Activated CD4-positive, alpha-beta memory T cell treated with anti-CD3 and anti-CD28 coated beads for 36 hours (primary cell): ENCODE measurements around the gene CFAP99. TPM values are rescaled to one million over a fixed set of nuclear protein-coding genes. Genes with fewer than 3 reads are reported as not detected.
"Not testable (repeated sequence)": the region's sequence is repeated elsewhere in the genome, so short reads cannot be mapped to it uniquely, and the experiment has no call there.

Experiments
- CTCF ChIA-PET: fragments of 350-600 bp; sonication (Branson Sonifier 250); formaldehyde crosslinking; loops from one replicate; lab custom pipeline; 2021; ENCODE audit warnings: antibody characterized with exemption, inconsistent platforms; lab: Charles Lee
- POLR2A ChIA-PET: fragments of 350-600 bp; sonication (Branson Sonifier 250); formaldehyde crosslinking; loops from one replicate; lab custom pipeline; 2021; ENCODE audit warnings: antibody characterized with exemption; lab: Charles Lee
- DNase-seq: peaks from one replicate; pipeline ENCODE4 v3.0.0-alpha.2; 2020
- H3K27ac Mint-ChIP-seq: one replicate; pipeline ENCODE4 v1.8.0; 2021; ENCODE audit warnings: mixed read lengths
- H3K27me3 Mint-ChIP-seq: one replicate; pipeline ENCODE4 v1.8.0; 2021; ENCODE audit warnings: mixed read lengths
- H3K36me3 Mint-ChIP-seq: one replicate; pipeline ENCODE4 v1.8.0; 2021; ENCODE audit warnings: mixed read lengths
- H3K4me1 Mint-ChIP-seq: one replicate; pipeline ENCODE4 v1.8.0; 2021; ENCODE audit warnings: low read depth, mixed read lengths
- H3K4me3 Mint-ChIP-seq: one replicate; pipeline ENCODE4 v1.8.0; 2021; ENCODE audit warnings: mild to moderate bottlenecking, mixed read lengths
- H3K9me3 Mint-ChIP-seq: one replicate; pipeline ENCODE4 v1.8.0; 2021; ENCODE audit warnings: mixed read lengths
- intact Hi-C: fragments of 100-400 bp; cut with micrococcal nuclease; formaldehyde crosslinking; loops from one replicate; pipeline ENCODE4 v1.15.1; 2023
- total RNA-seq, 2 experiments: library from RNA; stranded (reverse); gene quantifications; one replicate each; pipeline ENCODE4 v1.2.3, GENCODE V29; 2021

The CFAP99 gene
- total RNA-seq, 2 experiments from 2014 or later: not detected

DNA sequence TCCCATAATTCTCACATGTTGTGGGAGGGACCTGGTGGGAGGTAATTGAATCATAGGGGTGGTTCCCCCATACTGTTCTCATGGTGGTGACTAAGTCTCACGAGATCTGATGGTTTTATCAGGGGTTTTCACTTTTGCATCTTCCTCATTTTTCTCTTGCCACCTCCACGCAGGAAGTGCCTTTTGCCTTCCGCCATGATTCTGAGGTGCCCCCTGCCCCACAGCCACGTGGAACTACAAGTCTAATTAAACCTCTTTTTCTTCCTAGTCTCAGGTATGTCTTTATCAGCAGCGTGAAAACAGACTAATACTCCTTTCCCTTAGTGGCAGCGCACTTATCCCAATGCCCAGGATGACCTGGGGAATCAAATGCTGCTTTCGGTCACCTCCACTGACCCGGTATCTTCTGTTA lies 35.5 kb upstream of the CFAP99 start:
- H3K4me1 Mint-ChIP-seq: peaks cover 19% of the 10 kb centered on the region
- POLR2A ChIA-PET, H3K36me3 Mint-ChIP-seq, H3K27ac Mint-ChIP-seq, intact Hi-C loops, H3K9me3 Mint-ChIP-seq, H3K27me3 Mint-ChIP-seq, CTCF ChIA-PET, H3K4me3 Mint-ChIP-seq: not testable (repeated sequence)
- DNase-seq: peak; percentile 19

DNA sequence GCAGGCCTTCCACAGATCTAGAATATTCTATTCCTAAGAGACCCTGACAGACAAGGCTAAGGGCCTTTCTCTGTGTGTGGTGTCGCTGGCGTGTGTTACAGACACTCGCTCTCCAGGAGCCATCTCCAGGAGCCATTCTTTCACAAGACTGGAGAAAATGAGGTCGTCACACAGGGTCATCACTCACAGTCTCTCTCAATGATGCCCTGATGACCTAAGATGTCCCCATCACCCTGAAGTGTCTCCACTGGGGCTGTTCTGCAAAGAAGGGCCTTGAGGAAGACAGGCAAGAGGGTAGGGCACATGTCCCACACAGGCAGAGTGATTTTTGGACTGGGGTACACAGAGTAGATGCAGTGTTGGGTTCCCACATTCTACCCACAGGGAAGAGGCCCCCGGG lies 35.0 kb upstream of the CFAP99 start:
- H3K27me3 Mint-ChIP-seq: no peaks in the 10 kb centered on the region
- H3K9me3 Mint-ChIP-seq: no peaks in the 10 kb centered on the region
- intact Hi-C loops: no loop called here
- H3K27ac Mint-ChIP-seq: no peak overlapping the region
- peaks cover 16% of the 10 kb centered on the region for H3K4me1 Mint-ChIP-seq
- DNase-seq: no peak
- CTCF ChIA-PET: no interaction called here
- H3K36me3 Mint-ChIP-seq: no peaks in the 10 kb centered on the region
- H3K4me3 Mint-ChIP-seq: no peak overlapping the region
- POLR2A ChIA-PET: no interaction called here

DNA sequence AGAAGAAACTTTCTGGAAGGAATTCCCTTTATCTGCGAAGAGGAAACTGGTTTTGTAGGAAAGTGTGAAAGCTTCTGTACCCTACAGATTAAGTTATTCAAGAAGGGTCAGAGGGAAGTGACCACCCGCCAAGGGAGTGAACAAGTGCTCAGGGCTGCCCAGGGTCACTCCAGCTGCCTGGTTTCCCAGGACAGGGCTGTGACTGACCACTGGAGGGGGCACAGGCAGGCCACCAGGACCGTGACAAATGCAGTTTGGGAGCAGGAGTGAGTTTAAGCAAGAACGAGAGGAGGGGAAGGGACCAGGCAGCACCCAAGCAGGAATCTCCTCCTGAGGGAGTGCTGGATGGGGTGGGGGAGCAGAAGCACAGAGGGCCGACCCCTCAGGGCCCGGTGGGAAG lies 34.5 kb upstream of the CFAP99 start:
- Mint-ChIP-seq H3K27me3 (no peaks in the 10 kb centered on the region), H3K4me1 (peaks cover 19% of the 10 kb centered on the region), H3K36me3 (no peaks in the 10 kb centered on the region), H3K9me3 (no peaks in the 10 kb centered on the region), H3K4me3 (no peak overlapping the region), H3K27ac (no peak overlapping the region)
- POLR2A ChIA-PET: no interaction called here
- DNase-seq: no peak
- CTCF ChIA-PET: no interaction called here
- intact Hi-C loops: no loop called here

DNA sequence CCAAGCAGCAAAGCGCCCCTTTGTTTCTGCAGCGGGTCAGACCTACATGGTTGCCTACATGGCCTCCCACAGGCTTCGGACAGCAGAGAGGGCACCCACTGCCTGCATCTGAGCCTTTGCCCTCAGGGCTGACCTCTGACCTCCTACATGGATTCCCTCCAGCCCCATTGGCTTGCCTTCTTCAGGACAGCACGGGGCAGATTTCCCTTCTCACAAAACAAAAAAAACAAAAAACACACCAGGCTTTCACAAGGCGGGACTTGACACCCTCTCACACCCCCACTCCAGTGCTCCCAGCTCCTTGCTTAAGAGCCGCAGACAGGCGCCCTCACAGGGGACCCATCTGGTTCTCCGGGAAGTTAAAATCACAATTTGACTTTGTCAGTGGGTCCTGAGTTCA lies 33.2 kb upstream of the CFAP99 start:
- POLR2A ChIA-PET: no interaction called here
- Mint-ChIP-seq H3K4me3 (no peak overlapping the region), H3K36me3 (no peaks in the 10 kb centered on the region), H3K9me3 (no peaks in the 10 kb centered on the region), H3K4me1 (peaks cover 19% of the 10 kb centered on the region), H3K27ac (no peak overlapping the region), H3K27me3 (no peaks in the 10 kb centered on the region)
- intact Hi-C loops: no loop called here
- no peak for DNase-seq
- CTCF ChIA-PET: no interaction called here

DNA sequence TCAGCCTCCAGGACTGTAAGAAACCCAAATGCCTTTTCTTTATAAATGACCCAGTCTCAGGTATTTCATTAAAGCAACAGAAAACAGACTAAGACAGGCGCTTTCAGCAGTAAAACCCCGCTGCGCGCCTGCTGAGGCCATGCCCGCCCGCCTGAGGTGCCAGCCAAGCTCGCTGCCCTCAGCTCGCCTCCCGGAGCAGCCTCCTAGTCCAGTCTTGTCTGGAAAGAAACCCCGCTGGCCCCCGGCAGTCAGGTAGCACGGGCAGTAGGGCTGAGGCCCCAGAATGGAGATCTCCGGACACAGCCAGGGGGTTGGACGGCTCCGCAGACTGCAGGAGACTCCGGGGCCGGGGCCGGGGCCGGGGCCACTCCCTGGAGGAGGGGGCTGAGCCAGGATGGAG lies 32.0 kb upstream of the CFAP99 start:
- H3K27ac Mint-ChIP-seq: no peak overlapping the region
- POLR2A ChIA-PET: interaction anchor here (1.3 kb wide), 1 partner anchor 29 kb away, joined by 3 read pairs; no protein-coding TSS in a partner anchor

DNA sequence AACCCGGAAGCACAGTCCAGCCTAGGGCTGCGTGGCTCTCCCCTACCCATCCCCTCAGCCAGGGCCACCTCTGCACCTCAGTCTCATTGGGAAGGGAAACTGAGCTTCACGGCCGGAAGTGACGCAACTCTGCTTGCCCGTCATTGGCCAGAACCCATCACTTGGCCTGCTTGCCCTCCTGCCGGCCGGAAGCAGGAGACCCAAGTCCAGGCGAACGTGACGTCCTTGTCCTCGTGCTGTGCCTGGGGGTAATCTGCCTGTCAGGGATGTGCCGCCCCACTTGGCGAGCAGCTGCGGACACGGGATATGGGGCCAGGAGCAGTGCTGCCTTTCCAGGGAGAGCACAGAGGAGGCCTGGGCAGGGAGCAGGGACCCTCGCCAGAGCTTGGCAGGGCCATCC lies 31.5 kb upstream of the CFAP99 start:
- ChIA-PET CTCF (no interaction called here), POLR2A (interaction anchor here (1.3 kb wide), 1 partner anchor 29 kb away, joined by 3 read pairs; no protein-coding TSS in a partner anchor)
- Mint-ChIP-seq H3K4me1 (peaks cover 21% of the 10 kb centered on the region), H3K36me3 (no peaks in the 10 kb centered on the region), H3K27me3 (no peaks in the 10 kb centered on the region), H3K27ac (no peak overlapping the region), H3K9me3 (no peaks in the 10 kb centered on the region), H3K4me3 (no peak overlapping the region)
- no peak for DNase-seq
- intact Hi-C loops: no loop called here

More for the DNA sequence above, 32.0 kb upstream of the CFAP99 start:
- no peak for DNase-seq
- intact Hi-C loops: no loop called here
- no peak overlapping the region for H3K4me3 Mint-ChIP-seq
- no peaks in the 10 kb centered on the region for H3K27me3 Mint-ChIP-seq
- no peaks in the 10 kb centered on the region for H3K9me3 Mint-ChIP-seq
- no peaks in the 10 kb centered on the region for H3K36me3 Mint-ChIP-seq
- CTCF ChIA-PET: no interaction called here
- H3K4me1 Mint-ChIP-seq: peaks cover 21% of the 10 kb centered on the region

DNA sequence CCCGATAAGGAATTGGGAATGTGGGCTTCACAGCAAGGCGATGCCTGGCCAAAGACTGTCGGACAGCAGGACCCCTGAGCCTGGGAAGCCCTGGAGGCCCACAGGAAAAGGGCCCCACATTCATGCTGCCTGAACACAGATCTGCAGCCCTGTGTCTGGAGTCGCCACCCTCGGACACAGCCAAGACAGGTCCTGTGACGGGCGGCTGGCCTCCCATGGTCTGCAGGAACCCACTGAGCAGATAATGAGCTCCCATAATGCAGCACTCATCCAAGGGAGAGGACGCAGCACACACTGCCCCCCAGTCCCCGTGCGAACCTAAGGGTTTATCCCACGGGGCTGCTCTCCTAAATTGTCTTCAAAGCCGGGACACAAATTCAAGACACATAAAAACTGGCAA lies 30.9 kb upstream of the CFAP99 start:
- Mint-ChIP-seq H3K27ac (no peak overlapping the region), H3K27me3 (no peaks in the 10 kb centered on the region), H3K36me3 (no peaks in the 10 kb centered on the region), H3K9me3 (no peaks in the 10 kb centered on the region), H3K4me1 (peaks cover 18% of the 10 kb centered on the region), H3K4me3 (no peak overlapping the region)
- POLR2A ChIA-PET: no interaction called here
- intact Hi-C loops: no loop called here
- no peak for DNase-seq
- CTCF ChIA-PET: no interaction called here

DNA sequence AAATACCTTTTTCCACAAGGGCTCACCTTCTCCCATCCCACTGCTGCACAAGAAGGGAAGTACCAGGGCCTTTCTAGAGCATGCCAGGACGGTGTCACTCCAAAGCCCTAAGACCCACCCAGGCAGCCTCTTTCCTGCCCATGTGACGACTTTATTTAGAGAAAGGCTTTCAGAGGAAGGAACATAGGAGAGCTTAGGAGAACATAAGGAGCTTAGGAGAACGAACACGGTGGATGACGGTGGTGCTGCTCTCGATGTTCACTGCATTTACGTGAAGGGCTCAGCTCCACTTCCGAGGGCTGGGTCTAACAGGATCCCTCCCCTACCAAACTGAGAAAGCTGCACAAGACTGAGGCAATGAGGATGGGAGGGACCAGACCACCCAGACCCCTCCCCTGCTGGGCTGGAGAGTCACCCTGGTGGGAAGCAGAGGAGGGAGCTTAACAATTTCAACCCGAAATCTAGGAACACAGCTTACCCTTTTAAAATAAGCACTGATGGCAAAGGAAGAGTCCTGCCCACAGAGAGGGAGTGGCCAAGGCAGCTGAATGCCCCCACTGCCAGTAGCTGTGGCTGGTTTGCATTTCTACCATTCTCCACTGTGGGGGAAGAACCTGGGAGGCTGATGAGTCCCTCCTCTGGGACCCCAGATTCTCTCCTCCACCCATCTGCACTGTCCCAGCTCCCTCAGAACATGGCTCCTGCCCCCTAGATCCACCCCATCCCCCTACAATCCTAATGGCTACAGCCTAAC lies 30.1 kb upstream of the CFAP99 start:
- Mint-ChIP-seq H3K27ac (no peak overlapping the region), H3K36me3 (no peaks in the 10 kb centered on the region), H3K9me3 (no peaks in the 10 kb centered on the region), H3K4me1 (peaks cover 15% of the 10 kb centered on the region), H3K4me3 (no peak overlapping the region), H3K27me3 (no peaks in the 10 kb centered on the region)
- POLR2A ChIA-PET: interaction anchor here (0.6 kb wide), 1 partner anchor 14 kb away, joined by 3 read pairs; no protein-coding TSS in a partner anchor
- no peak for DNase-seq
- intact Hi-C loops: no loop called here
- CTCF ChIA-PET: interaction anchor here (1.1 kb wide), 1 partner anchor 23 kb away, joined by 3 read pairs; no protein-coding TSS in a partner anchor

DNA sequence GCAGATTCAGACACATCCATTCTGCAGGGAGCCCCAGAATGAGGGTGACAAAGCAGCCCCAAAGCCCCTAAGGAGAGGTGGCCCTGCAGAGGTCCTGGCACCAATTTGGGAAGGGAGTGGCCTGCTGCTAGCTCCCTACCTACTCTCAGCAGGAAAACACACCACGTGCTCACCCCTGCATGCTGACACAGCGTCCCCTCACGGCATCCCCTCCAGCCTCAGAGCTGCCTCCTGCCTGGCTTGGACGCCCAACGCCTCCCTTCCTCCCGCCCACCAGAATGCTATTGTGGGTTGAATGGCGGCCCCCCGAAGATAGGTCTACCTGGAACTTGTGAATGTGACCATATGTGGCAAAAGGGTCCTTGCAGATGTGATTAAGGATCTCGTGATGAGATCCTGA lies 29.1 kb upstream of the CFAP99 start:
- Mint-ChIP-seq H3K27me3 (no peaks in the 10 kb centered on the region), H3K4me1 (peaks cover 23% of the 10 kb centered on the region), H3K4me3 (no peak overlapping the region), H3K36me3 (no peaks in the 10 kb centered on the region), H3K27ac (no peak overlapping the region), H3K9me3 (no peaks in the 10 kb centered on the region)
- CTCF ChIA-PET: no interaction called here
- DNase-seq: no peak
- POLR2A ChIA-PET: no interaction called here
- intact Hi-C loops: no loop called here

DNA sequence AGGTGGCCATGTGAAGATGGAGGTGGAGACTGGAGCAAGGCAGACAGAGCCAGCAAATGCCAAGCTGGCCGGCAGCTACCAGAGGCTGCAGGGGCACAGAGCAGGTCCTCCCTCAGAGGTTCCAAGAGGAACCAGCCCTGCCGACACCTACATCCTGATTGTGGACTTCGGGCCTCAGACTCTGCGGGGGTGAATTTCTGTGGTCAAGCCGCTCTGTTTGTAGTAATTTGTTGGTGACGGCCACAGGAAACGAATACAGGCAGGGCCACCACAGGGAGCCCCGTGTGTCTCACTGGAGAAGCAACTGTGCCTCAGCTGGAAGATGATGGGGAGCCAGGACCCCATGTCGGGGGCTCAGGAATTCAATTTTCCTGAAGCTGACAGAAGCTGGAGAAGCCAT lies 28.6 kb upstream of the CFAP99 start:
- Mint-ChIP-seq H3K9me3 (no peaks in the 10 kb centered on the region), H3K36me3 (no peaks in the 10 kb centered on the region), H3K4me3 (no peak overlapping the region), H3K27me3 (no peaks in the 10 kb centered on the region), H3K4me1 (peaks cover 27% of the 10 kb centered on the region), H3K27ac (no peak overlapping the region)
- intact Hi-C loops: no loop called here
- ChIA-PET POLR2A (no interaction called here), CTCF (no interaction called here)
- DNase-seq: no peak

DNA sequence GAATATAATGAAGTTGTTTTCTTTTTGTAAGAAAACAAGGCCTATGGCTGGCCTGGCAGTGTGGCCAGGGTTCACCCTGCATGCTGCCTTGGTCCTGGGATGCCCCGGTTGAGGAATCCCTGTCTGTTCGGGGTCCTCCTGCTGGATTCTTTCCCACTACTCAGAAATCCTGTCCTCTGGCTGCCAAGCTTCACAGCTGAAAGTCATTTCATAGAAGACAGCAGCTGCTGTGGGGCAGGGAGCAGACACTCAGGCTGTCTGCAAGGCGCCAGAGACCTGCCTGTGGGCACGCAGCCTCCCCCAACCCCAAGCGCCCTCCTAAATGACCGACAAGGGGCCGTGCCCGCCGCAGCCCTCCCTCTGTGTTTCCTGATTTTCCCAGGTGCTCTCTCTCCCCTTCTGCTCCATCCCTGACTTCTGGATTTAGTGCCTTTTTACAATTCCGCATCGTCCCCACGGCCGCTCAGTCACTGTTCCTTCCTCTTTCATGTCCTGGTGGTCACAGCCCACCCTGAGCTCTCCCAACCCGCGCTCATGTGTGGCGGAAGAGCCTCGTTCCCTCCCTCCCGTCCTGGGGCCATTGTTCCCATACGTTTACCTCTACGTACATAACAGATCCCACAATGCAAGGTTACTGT lies 27.9 kb upstream of the CFAP99 start:
- ChIA-PET POLR2A (no interaction called here), CTCF (no interaction called here)
- DNase-seq: no peak
- Mint-ChIP-seq H3K4me3 (no peak overlapping the region), H3K4me1 (peaks cover 25% of the 10 kb centered on the region), H3K36me3 (no peaks in the 10 kb centered on the region), H3K27ac (no peak overlapping the region), H3K27me3 (no peaks in the 10 kb centered on the region), H3K9me3 (no peaks in the 10 kb centered on the region)
- intact Hi-C loops: no loop called here

DNA sequence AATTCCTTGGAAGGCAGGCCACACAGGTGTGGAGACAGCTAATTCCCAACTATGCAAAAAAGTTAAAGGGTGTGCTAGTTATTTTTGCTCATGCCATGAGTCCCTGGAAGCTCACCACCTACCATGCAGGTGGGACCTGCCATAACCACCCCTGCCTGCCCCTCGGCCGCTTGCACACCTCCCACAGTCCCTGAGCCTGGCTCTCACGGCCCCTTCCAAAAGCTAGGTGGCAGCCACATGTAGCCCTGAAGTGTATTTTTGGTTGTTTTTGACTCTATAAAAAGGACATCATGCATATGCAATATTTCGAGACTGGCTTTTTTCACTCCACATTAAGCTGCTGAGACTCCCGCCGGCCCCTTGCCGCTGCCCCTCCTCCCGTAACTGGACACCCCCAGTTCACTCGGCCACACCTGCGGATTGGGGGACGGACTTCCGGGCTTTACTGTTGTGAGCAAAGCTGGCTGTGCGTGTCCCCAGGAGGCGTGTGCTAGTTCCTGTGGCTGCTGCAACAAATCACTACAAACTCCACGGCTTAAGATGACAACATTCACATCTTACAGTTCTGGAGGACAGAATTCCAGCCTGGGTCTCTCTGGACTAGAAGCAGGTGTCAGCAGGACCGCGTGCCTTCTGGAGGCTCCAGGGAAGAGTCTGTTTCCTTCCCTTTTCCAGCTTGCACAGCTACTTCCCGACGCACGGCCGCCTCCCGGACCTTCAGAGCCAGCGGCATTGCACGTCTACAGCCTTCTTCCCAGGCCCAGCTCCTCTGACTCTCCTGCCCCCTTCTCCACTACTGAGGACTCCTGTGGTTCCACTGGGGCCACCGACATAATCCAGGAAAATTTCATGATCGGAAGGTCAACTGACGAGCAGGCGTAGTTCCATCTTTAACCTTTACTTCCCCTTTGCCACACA lies 25.1 kb upstream of the CFAP99 start:
- intact Hi-C loops: no loop called here
- H3K9me3 Mint-ChIP-seq: no peaks in the 10 kb centered on the region
- H3K36me3 Mint-ChIP-seq: peaks cover 3% of the 10 kb centered on the region
- H3K27ac Mint-ChIP-seq: no peak overlapping the region
- peaks cover 25% of the 10 kb centered on the region for H3K4me1 Mint-ChIP-seq
- DNase-seq: peak; percentile 41
- H3K27me3 Mint-ChIP-seq: no peaks in the 10 kb centered on the region
- ChIA-PET CTCF (interaction anchor here (1.3 to 1.5 kb wide), 2 partner anchors 48 kb away, joined by 5 read pairs; no protein-coding TSS in a partner anchor), POLR2A (interaction anchor here (0.8 to 1.2 kb wide), 2 partner anchors 18 to 19 kb away, joined by 3 to 5 read pairs; no protein-coding TSS in a partner anchor)
- no peak overlapping the region for H3K4me3 Mint-ChIP-seq
